ENCODE measurements around the gene GDPD1.

- TF ChIP-seq CTCF (IDR thresholded peaks at IDR 0.05; ENCODE audit: low read depth, low read length) (no peak), EZH2phosphoT487 (IDR thresholded peaks at IDR 0.05; ENCODE audit: low read depth) (no peak)
Observed at GRCh38 chr17:59181481-59181880, 38.8 kb upstream of the GDPD1 start.

All from OCI-LY3 (cell line).